Loucy (cell line): Measurements from ENCODE around the gene CIDEA.
"Not testable (repeated sequence)": the region's sequence is repeated elsewhere in the genome, so short reads cannot be mapped to it uniquely, and the experiment has no call there.

Experiments
- EZH2phosphoT487 ChIP-seq: fragments of 200-600 bp; IDR thresholded peaks from 2 replicates; pipeline ENCODE4 v1.6.1; 2018; ENCODE audit warnings: antibody characterized with exemption, mild to moderate bottlenecking, moderate library complexity, borderline replicate concordance
- TF ChIP-seq, protein P1 (sequence below): fragments of 200-600 bp; sonication (generic); conservative IDR thresholded peaks from 2 replicates; pipeline ENCODE4 v1.5.1; 2014; ENCODE audit warnings: mild to moderate bottlenecking, antibody characterized with exemption, low read length

DNA sequence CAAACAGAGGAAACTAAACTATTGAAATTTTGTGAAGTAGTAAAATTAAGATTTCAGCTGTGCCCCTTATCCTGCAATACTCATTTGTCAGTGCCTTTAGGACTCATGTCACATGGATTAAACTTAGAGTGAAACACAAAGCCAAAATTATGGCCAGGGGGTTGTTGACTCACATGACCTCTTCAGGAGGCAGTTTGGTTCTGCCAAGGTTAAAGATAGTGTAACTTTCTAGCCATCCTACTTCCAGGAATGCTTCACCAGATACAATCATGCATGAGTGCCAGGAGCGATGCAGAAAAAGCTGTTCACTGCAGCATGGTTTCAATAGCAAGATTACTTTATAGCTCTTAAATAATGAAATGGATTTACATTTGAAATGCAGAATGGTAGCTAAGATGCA is 41.9 kb upstream of the CIDEA start:
- TF ChIP-seq, protein P1, sequence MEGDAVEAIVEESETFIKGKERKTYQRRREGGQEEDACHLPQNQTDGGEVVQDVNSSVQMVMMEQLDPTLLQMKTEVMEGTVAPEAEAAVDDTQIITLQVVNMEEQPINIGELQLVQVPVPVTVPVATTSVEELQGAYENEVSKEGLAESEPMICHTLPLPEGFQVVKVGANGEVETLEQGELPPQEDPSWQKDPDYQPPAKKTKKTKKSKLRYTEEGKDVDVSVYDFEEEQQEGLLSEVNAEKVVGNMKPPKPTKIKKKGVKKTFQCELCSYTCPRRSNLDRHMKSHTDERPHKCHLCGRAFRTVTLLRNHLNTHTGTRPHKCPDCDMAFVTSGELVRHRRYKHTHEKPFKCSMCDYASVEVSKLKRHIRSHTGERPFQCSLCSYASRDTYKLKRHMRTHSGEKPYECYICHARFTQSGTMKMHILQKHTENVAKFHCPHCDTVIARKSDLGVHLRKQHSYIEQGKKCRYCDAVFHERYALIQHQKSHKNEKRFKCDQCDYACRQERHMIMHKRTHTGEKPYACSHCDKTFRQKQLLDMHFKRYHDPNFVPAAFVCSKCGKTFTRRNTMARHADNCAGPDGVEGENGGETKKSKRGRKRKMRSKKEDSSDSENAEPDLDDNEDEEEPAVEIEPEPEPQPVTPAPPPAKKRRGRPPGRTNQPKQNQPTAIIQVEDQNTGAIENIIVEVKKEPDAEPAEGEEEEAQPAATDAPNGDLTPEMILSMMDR = not testable (repeated sequence)
- TF ChIP-seq EZH2phosphoT487 = not testable (repeated sequence)
